ENCODE data around the gene TFB2M.

Gene TFB2M

GRCh38 chr1:246588159-246588721 is 22.2 kb upstream of the TFB2M start:
- H2AFZ ChIP-seq (ENCODE audit: low read length) = no peak overlapping the region
- H3K9me3 ChIP-seq (ENCODE audit: insufficient read depth, low read depth, low read length) = peaks cover 8% of the 10 kb centered on the region
- H4K20me1 ChIP-seq (ENCODE audit: insufficient read depth, low read length, poor library complexity, severe bottlenecking) = peaks cover 5% of the 10 kb centered on the region
- H3K9me2 ChIP-seq (replicated peaks; ENCODE audit: low read depth, low read length) = no peaks in the 10 kb centered on the region
- H3K4me2 ChIP-seq (ENCODE audit: low read depth, low read length, poor library complexity, severe bottlenecking) = no peak overlapping the region
- no peak for TF ChIP-seq CTCF (conservative IDR thresholded peaks at IDR 0.05; ENCODE audit: low read length)
- TF ChIP-seq EZH2phosphoT487 (IDR thresholded peaks at IDR 0.05; ENCODE audit: borderline replicate concordance) = no peak
- no peaks in the 10 kb centered on the region for H3F3A ChIP-seq (ENCODE audit: low read depth)
- H3K27me3 ChIP-seq (ENCODE audit: insufficient read depth, low read length, poor library complexity, severe bottlenecking) = no peaks in the 10 kb centered on the region
- no peak overlapping the region for H3K9ac ChIP-seq (ENCODE audit: low read depth, low read length, poor library complexity, severe bottlenecking)
- H3K36me3 ChIP-seq (ENCODE audit: insufficient read depth, low read length) = peaks cover 26% of the 10 kb centered on the region; the same call in 1 of the 2 replicates
- H3K79me2 ChIP-seq (ENCODE audit: insufficient read depth, low read length) = peaks cover 66% of the 10 kb centered on the region
- no peak overlapping the region for H3K4me3 ChIP-seq (ENCODE audit: low read length, poor library complexity, severe bottlenecking)
- H3K4me1 ChIP-seq (ENCODE audit: insufficient read depth, low read length, poor library complexity, severe bottlenecking) = peaks cover 3% of the 10 kb centered on the region

GRCh38 chr1:246587606-246588005 is 21.5 kb upstream of the TFB2M start:
- Histone ChIP-seq H4K20me1 (ENCODE audit: insufficient read depth, low read length, poor library complexity, severe bottlenecking) (peaks cover 5% of the 10 kb centered on the region), H3K4me1 (ENCODE audit: insufficient read depth, low read length, poor library complexity, severe bottlenecking) (peaks cover 9% of the 10 kb centered on the region)

GRCh38 chr1:246587032-246587431 is 21.0 kb upstream of the TFB2M start:
- Histone ChIP-seq H3K79me2 (ENCODE audit: insufficient read depth, low read length) (peaks cover 73% of the 10 kb centered on the region), H3K9ac (ENCODE audit: low read depth, low read length, poor library complexity, severe bottlenecking) (no peak overlapping the region), H3K9me2 (replicated peaks; ENCODE audit: low read depth, low read length) (no peaks in the 10 kb centered on the region), H4K20me1 (ENCODE audit: insufficient read depth, low read length, poor library complexity, severe bottlenecking) (peaks cover 5% of the 10 kb centered on the region), H3K36me3 (ENCODE audit: insufficient read depth, low read length) (peaks cover 18% of the 10 kb centered on the region; the same call in 1 of the 2 replicates), H3K4me1 (ENCODE audit: insufficient read depth, low read length, poor library complexity, severe bottlenecking) (peaks cover 15% of the 10 kb centered on the region), H3F3A (ENCODE audit: low read depth) (no peaks in the 10 kb centered on the region), H2AFZ (ENCODE audit: low read length) (no peak overlapping the region), H3K4me2 (ENCODE audit: low read depth, low read length, poor library complexity, severe bottlenecking) (no peak overlapping the region), H3K27me3 (ENCODE audit: insufficient read depth, low read length, poor library complexity, severe bottlenecking) (no peaks in the 10 kb centered on the region), H3K4me3 (ENCODE audit: low read length, poor library complexity, severe bottlenecking) (no peak overlapping the region), H3K9me3 (ENCODE audit: insufficient read depth, low read depth, low read length) (peaks cover 8% of the 10 kb centered on the region)
- TF ChIP-seq CTCF (conservative IDR thresholded peaks at IDR 0.05; ENCODE audit: low read length) = no peak
- no peak for TF ChIP-seq EZH2phosphoT487 (IDR thresholded peaks at IDR 0.05; ENCODE audit: borderline replicate concordance)

More at GRCh38 chr1:246587606-246588005, 21.5 kb upstream of the TFB2M start:
- H3K36me3 ChIP-seq (ENCODE audit: insufficient read depth, low read length) = peaks cover 23% of the 10 kb centered on the region; the same call in 1 of the 2 replicates
- H3K9ac ChIP-seq (ENCODE audit: low read depth, low read length, poor library complexity, severe bottlenecking) = no peak overlapping the region
- no peaks in the 10 kb centered on the region for H3K27me3 ChIP-seq (ENCODE audit: insufficient read depth, low read length, poor library complexity, severe bottlenecking)
- H3K9me3 ChIP-seq (ENCODE audit: insufficient read depth, low read depth, low read length) = peaks cover 8% of the 10 kb centered on the region
- no peak overlapping the region for H2AFZ ChIP-seq (ENCODE audit: low read length)
- H3K4me3 ChIP-seq (ENCODE audit: low read length, poor library complexity, severe bottlenecking) = no peak overlapping the region
- no peak for TF ChIP-seq EZH2phosphoT487 (IDR thresholded peaks at IDR 0.05; ENCODE audit: borderline replicate concordance)
- no peak for TF ChIP-seq CTCF (conservative IDR thresholded peaks at IDR 0.05; ENCODE audit: low read length)
- no peaks in the 10 kb centered on the region for H3K9me2 ChIP-seq (replicated peaks; ENCODE audit: low read depth, low read length)
- no peaks in the 10 kb centered on the region for H3F3A ChIP-seq (ENCODE audit: low read depth)
- H3K4me2 ChIP-seq (ENCODE audit: low read depth, low read length, poor library complexity, severe bottlenecking) = no peak overlapping the region
- H3K79me2 ChIP-seq (ENCODE audit: insufficient read depth, low read length) = peaks cover 70% of the 10 kb centered on the region
